GM11168 (cell line): Measurements from ENCODE around the gene ATP6V1G2.
"Not testable (repeated sequence)": the region's sequence is repeated elsewhere in the genome, so short reads cannot be mapped to it uniquely, and the experiment has no call there.

Experiments used
- in situ Hi-C: fragments of 300-500 bp; cut with MboI; formaldehyde crosslinking; loops from one replicate; pipeline ENCODE4 v1.12.0; 2022; ENCODE audit warnings: low sequenced_read_pairs; ENCODE audit not compliant: unreplicated experiment

ATP6V1G2 gene

GRCh38 chr6:31531771-31532643 is 14.4 kb downstream of the ATP6V1G2 start:
- in situ Hi-C loops, result no loop called here

GRCh38 chr6:31531162-31531561 is 15.2 kb downstream of the ATP6V1G2 start:
- in situ Hi-C loops, result no loop called here

GRCh38 chr6:31530659-31531058 is 15.7 kb downstream of the ATP6V1G2 start:
- in situ Hi-C loops, result no loop called here

GRCh38 chr6:31529329-31530150 is 16.9 kb downstream of the ATP6V1G2 start:
- in situ Hi-C loops, result no loop called here

- in situ Hi-C loops, result no loop called here
These were observed 17.5 kb downstream of the ATP6V1G2 start, which contains the start of gene MCCD1 for GRCh38 chr6:31528821-31529328. TSS of gene MCCD1 (plus strand) at chr6:31528962. CDS start at chr6:31529015, 53 bp downstream.

GRCh38 chr6:31528307-31528777 is 18.1 kb downstream of the ATP6V1G2 start:
- in situ Hi-C loops, result no loop called here

- in situ Hi-C loops, result no loop called here
These were observed 20.3 kb downstream of the ATP6V1G2 start for GRCh38 chr6:31525932-31526591.

- in situ Hi-C loops, result no loop called here
These were observed 20.9 kb downstream of the ATP6V1G2 start for GRCh38 chr6:31525553-31525931.

GRCh38 chr6:31521835-31522234 is 24.6 kb downstream of the ATP6V1G2 start:
- in situ Hi-C loops, result no loop called here

GRCh38 chr6:31513456-31514165 is 32.8 kb downstream of the ATP6V1G2 start:
- in situ Hi-C loops, result no loop called here

- in situ Hi-C loops, result no loop called here
These were observed 36.4 kb downstream of the ATP6V1G2 start for GRCh38 chr6:31510007-31510406.

- in situ Hi-C loops, result not testable (repeated sequence)
These were observed 37.4 kb downstream of the ATP6V1G2 start for GRCh38 chr6:31509036-31509435.

- in situ Hi-C loops, result no loop called here
These were observed 43.8 kb downstream of the ATP6V1G2 start for GRCh38 chr6:31502586-31502985.

GRCh38 chr6:31499648-31500047 is 46.8 kb downstream of the ATP6V1G2 start:
- in situ Hi-C loops, result not testable (repeated sequence)

- in situ Hi-C loops, result no loop called here
These were observed 47.7 kb downstream of the ATP6V1G2 start for GRCh38 chr6:31498748-31499147.

GRCh38 chr6:31497531-31498476 is 48.6 kb downstream of the ATP6V1G2 start, which contains the start of gene MICB:
TSS of gene MICB (plus strand) at chr6:31498145. CDS start at chr6:31498194, 49 bp downstream.
- in situ Hi-C loops, result no loop called here

- in situ Hi-C loops, result not testable (repeated sequence)
These were observed 49.6 kb downstream of the ATP6V1G2 start for GRCh38 chr6:31496826-31497225.

GRCh38 chr6:31495580-31495979 is 50.8 kb downstream of the ATP6V1G2 start:
- in situ Hi-C loops, result no loop called here
